Measurements from ENCODE around the gene ARSB.
"Not testable (repeated sequence)": the region's sequence is repeated elsewhere in the genome, so short reads cannot be mapped to it uniquely, and the experiment has no call there.

The ARSB gene

DNA sequence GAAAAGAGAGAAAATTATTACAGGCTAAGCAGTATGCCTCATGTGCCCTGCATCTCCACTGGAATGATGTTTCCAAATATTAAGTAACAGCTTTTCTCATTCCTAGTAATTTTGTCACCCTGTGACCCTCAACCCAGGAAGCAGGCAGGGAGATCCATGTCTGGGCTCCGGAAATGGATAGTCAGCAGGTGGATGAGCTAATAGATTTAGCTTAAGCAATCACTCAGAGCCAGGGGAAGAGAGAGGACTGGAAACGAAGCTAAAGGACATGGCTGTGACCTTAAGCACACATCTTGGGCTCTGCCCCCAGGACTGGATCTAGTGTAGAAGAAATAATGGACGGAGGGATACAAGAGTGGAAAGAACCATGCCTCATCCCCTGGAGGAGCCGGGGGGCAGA, 89.5 kb downstream of the ARSB start:
- no peak for DNase-seq

DNA sequence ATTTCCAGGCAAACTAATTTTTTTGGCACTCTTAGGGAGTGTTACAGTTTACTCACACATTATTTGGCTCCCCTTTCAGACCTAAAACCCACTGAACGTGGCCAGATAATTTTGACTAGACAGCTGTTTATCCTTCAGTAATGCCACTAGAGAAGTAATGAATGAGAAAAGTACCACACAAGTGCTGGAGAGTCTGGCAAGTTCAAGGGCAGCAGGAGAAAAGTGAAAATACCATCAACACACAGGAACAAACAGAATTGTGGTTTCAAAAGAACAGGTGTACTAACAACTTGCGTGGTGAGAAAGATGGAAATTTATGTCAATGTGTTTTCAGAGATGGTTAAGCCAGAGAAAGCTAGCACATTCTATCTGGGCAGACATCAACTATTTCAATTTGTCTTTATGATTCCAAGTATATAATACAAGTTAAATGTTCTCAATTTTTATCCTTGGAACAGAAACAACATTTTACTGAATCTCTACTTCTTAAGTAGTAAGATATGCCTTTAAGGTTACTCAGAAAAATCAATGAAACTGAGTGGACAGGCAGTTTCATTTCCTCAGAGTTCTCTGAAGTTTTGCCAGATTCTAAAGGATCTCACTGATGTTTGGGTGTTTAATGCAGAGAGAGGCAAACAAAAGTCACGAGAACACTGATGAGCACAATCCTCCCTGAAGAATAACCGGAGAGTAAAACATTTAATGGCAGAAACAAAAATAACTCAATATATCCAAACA, 91.0 kb downstream of the ARSB start:
- no peak for DNase-seq

DNA sequence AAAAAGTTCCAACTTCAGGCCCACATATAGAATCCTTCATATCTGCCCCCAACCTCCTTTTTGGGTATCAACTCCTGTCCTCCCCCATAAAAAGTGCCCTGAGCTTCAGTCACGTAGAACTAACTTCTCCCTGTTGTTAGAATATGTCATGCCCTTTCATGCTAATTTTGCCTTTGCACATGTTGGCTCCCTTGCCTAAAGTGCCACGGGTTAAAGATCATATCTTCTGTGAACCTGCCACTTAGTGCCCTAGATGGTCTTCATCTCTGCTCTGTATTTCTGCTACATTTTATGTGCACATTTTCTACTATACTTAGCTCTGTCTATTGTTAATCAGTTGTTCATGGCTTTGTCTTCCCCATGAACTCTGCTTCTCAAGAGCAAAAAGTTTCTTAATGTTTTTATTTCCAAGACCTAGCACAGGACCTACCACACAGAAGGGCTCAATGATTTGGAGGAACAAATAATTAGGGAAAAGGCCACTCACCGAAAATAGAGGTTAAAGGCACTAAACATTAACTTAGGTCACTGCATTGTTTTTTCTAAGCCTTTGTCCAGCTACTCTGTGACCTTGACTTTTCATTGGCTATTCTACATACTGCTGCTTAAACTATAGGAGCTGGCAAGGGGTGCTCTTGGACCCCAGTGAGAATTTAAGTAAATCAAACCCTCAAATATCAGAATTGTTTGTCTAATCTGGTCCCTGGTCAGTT, 94.3 kb downstream of the ARSB start:
- no peak for DNase-seq

DNA sequence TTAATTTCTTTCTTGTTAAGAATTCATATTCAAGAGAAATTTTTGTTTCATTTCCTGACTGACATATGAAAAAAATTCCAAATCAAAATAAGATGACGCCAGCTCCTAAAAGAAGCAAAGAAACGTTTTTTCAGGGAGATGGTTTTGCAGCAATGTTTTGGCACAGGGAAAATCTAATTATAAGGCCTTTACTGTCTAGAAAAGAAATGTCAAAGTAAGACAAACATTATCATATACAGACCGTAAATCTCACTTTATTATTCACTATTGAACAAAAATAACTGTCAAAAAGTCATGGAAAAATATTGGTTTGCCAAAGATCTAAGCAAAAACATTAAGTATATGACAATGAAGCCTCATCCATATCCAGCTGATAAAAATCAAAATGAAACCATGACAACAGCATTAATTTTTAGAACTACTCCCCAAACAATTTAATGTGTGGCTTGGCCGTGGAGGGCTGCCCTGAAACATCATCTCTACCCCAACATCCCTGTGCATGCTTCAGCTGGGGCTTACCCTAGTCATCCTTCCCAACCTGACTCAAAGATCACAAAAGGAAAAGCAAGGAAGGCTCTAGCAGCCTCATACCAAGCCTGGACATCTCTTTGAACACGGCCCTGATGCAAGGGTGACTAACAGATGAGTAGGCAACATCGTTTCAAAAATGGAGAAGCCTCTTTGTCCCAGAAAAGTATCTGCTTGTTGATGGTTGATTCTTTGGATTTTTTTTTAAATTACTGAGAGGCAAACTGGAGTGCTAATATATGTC, 95.6 kb downstream of the ARSB start:
- DNase-seq = no peak

DNA sequence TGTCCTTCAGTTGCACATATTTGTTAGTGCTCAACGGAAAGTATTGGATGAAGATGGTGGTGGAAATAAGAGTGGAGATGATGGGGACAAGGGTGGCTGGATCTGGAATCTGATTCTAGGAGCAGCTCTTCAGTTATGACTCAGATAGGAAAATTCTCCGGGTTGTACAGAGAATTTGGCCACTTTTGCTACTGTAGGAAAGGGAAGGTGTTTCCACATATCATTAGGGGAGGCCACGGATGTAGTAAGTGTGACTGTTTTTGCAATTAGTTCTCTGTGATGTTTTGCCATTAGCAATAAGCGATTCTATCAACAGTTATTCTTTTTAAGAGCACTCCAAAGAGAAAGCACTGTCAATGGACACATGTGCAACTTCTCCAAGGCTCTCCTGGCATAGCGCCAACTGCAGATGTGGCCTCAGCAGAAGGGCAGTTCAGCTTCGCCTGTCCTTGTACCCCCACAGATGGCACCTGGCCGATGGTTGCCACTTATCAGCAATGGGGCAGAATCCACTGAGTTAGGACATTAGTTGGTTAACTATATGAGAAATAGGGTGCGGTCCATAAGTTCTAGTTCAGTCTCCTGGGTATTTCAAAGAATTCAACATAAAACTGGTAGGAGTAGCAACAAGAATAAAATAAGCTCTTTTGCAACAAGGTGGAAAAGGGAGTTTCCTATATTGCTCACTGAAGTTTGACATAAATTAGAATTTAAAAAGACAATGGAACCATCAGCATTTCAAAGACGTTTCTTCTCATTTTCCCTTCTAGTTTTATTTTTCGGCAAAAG, 96.3 kb downstream of the ARSB start:
- no peak for DNase-seq

DNA sequence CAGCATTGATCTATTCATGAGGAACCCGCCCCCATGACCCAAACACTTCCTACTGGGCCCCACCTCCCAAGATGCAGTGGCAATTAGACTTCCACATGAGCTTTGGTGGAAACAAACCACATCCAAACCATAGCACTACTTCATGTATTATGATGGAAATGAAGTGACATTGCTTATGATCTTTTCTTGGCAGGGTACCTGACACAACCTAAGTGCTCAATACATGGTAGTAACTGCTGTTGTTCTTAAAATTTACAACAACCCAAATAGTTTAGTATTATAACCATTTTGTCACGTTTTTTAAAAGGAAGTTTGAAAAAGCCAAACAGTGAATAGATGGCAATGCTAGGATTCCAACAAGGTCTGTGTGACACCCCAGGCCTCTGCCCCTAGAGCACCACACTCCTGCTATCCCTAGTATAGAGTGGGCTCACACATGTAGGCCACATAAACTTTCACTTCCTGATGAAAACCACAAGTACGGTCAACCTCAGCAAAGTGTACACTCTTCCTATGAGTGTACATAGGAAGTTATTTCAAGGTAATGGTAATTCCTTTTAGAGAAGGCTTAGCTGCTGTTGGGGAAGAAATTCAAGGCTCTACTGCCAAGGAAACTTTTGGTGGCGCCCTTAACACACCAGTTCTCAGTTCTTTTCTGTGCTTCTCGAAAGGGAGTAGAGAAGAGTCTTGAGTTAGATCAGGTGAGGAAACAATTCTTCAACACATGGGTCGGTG, 97.6 kb downstream of the ARSB start:
- no peak for DNase-seq

DNA sequence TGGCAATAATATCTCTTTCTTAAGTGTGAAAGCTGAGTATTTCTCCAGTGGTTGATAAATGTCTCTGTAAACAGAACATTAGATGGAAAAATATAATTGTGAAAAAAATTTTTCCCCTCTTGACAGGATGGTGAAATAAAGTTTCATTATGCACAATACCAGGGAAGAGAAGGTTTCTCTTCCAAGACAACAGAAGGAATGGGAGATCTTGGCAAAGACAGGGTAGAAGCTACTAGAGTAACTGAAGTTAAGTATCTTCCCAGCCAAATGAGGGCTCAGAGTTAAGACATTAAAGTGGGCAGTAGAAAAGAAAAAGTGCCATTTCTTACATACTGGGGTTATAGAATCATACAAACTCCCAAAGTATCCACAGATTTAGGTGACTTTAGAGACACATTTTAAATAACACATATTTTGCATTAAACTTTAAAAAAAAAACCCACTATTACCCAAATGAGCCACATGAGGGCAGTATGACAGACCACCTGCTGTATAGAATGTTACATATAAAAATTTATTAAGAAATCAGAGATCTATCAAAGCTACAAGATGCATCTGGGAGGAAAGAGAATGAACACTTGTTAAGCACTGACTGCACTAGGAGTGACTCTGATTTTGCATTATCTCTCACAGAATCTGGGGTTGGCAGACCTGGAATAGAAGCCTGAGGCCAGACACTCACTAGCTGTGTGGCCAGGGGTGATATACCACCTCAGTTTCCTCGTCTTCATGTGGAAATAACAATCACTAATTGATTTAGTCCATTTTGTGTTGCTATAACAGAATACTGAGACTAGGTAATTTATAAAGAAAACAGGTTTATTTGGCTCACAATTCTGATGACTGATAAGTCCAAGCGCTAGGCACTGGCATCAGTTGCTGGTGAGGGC, 98.5 kb downstream of the ARSB start:
- DNase-seq = no peak

DNA sequence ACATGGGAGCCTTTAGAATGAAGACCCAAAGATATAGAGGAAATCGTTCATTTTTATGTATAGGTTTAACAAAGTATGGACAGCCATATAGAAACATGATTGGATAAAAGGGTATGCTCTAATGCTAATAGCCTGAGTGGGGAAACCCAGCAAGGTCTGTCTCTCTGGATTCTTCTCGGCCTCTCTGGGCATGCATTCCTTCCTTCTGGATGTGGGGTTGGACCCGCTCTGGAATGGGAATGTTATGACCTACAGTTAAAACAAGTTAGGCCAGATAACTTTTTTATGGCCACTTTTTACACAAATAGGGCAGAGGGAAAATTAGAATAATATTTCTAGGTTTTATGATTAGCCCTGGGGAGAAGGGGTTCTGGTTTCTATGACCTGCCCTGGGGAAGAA, 103.2 kb downstream of the ARSB start:
- no peak for DNase-seq

DNA sequence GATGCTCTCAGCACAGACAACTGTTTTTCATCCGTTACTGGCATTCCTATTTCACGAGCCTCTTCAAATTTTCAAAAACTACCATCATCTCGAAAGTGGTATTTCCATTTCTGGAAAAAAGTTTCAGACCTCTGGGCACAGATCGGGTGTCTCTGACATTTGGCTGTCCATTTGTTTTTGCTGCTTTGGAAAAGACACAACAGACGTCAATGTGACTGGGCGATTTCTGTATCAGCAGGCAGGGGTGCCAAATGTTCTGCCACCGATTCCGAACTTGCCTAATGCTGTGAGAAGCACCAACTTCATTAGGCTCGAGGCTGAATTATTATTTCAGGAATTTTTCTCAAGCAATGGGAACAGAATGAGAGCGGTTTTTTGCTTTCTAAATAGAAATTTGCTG, 105.6 kb downstream of the ARSB start:
- no peak for DNase-seq

DNA sequence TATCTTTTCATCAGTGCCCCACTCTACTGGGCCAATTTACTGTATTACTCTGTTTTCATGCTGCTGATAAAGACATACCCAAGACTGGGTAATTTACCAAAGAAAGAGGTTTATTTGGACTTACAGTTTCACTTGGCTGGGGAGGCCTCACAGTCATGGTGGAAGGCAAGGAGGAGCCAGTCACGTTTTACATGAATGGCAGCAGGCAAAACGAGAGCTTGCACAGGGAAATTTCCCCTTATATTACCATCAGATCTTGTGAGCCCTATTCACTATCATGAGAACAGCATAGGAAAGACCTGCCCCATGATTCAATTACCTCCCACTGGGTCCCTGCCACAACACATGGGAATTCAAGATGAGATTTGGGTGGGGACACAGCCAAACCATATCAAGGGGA, 119.0 kb downstream of the ARSB start:
- not testable (repeated sequence) for DNase-seq

DNA sequence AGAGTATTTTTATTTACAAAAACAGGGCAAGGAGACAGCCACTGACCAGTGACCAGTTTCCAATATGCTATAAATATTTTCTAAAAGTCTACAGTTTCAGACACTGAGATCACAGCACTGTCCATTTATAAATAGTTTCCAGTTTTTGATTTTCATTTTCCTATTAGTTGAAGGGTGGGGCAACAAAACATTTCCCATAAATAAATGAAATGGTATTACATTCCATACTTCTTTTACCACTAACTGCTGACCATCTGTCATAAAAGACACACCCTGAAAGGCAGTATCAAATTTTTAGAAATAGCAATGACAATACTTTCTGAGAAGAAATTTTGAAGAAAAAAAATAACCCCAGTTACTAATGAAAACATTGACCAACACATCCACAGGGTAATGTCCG, 126.7 kb downstream of the ARSB start:
- DNase-seq = no peak

DNA sequence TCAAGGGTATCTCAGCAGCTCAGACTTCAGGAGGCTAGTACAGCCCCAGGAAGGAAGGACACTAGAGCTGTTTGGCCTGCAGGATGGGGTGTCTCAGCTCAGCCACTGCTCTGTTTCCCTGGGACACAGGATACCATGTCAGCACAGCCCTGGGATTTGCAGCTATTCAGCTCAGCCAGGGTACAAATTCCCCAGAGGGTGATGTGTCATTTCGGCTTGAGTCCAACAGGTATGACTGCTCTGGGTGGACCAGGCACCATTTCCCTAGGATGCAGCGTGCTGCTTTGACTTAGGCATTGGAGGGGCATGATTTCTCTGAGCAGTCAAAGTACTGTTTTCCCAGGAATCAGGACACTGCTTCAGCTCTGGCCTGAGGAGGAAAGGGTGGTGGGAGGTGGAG, 130.1 kb downstream of the ARSB start:
- DNase-seq = no peak

DNA sequence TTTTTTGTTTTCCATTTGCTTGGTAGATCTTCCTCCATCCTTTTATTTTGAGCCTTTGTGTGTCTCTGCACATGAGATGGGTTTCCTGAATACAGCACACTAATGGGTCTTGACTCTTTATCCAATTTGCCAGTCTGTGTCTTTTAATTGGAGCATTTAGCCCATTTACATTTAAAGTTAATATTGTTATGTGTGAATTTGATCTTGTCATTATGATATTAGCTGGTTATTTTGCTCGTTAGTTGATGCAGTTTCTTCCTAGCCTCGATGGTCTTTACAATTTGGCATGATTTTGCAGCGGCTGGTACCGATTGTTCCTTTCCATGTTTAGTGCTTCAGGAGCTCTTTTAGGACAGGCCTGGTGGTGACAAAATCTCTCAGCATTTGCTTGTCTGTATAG, 133.2 kb downstream of the ARSB start:
- DNase-seq = not testable (repeated sequence)

DNA sequence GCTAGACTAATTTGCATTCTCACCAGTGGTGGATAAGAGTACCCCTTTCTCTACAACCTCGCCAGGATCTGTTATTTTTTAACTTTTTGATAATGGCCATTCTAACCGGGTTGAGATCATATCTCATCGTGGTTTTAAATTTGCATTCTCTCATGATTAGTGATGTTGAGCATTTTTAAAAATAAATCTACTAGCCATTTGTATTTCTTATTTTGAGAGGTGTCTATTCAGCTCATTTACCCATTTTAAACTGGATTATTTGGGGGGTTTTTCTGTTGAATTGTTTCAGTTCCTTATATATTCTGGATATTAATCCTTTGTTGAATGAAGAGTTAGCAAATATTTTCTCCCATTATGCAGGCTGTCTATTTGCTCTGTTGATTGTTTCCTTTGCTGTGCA, 139.6 kb downstream of the ARSB start:
- DNase-seq = no peak

DNA sequence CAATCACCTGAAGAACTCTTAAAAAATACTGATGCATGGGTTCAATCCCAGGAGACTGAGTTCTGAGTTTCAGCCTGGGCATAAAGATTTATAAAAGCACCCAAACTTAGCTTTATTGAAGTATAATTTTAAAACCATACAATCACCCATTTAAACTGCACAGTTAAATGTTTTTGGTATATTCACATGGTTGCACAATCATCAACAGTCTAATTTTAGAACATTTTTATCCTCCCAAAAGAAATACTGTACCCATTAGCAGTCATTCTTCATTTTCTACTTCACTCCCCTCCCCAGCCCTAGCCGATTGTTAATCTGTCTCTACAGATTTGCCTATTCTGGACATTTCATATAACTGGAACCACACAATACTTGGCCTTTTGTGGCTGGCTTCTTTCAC, 141.7 kb downstream of the ARSB start:
- no peak for DNase-seq

DNA sequence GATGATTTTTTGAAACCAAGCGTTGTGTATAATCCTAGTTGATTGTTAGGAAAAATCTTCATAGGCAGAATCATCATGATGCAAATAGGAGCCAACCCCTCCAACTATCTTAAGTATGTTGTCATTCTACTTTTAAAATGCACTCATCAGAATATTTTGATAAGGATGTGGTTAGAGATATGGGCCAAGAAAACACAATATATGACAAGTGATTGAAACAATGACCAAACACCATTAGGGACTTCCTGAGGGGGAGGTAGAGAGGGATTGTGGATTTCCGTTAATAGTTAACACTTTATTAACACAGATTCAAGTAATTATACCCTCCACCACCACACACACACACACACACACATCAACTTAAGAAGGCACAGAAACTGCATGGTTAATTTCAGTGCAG, 143.3 kb downstream of the ARSB start:
- DNase-seq = no peak

DNA sequence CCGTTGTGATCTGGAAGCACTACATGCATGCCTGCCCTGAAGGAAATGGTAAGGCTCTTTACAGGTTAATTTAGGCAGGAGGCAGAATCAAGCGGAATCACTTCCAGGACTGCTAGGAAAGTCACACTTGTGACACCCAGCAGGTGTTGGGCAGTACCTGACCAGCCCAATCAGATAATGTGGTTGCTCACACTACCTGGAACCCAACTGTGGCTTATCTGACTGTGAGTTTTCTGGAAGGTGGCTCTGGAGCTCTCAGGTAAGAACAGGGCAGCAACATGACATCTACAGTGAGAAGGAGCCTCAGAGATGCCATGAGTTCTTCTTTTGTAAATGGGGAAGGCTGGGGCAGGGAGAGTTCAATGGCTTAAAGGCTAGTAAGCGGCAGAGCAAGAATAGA, 146.4 kb downstream of the ARSB start:
- no peak for DNase-seq

DNA sequence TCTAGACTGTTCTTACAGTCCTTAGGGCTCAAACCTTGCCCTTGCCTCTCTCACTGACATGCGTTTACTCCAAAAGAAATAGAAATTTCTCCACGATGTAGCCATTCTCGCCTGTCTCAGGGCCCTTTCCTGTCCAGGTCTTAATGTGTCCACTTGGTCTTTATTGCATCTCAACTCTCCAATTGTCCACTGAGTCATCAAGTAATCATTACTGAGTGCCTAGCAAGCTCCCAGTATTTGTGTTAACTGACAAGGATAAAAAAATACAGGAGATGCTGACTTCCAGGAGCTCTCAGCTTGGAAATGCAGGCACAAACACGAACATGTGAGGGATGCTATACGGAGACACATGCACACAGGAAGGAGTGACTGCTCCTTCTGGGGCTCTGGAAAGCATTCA, 147.3 kb downstream of the ARSB start:
- DNase-seq = no peak

DNA sequence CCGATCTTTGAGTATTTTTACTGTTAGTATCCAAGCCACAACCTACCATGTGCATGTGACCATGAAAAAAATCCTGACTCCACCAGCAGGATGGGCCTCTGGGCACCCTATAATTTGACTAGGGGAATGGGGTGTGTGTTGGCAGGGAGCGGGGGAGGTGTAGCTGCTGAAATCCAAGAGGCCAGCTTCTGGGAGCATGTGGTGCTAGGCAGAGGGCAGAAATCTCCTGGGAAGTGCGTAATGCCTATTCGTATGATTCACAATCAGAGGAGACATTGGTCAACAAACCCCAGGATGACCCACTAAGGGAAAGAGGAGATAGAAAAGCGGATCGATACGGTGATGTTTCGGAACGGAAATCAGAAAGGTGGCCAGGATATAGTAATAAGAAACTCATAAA, 149.9 kb downstream of the ARSB start:
- DNase-seq = no peak

DNA sequence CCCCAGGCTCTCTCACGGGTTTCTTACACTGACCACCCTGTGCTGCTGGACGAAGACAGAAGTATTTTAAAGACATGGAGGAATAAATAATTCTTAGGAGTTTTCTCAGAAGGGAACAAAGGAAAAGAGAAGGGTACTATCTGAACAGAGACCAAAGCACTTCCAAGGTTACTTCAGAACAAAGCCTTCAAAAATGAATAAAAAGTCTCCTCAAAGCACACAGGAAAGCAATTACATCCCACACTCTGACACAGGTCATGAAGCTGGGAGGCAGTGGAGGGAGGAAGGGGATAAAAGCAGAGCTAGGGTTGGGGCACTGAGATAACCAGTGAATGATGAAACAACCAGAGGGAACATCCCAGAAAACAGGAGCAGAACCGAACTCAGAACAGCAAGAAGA, 151.8 kb downstream of the ARSB start:
- no peak for DNase-seq

DNA sequence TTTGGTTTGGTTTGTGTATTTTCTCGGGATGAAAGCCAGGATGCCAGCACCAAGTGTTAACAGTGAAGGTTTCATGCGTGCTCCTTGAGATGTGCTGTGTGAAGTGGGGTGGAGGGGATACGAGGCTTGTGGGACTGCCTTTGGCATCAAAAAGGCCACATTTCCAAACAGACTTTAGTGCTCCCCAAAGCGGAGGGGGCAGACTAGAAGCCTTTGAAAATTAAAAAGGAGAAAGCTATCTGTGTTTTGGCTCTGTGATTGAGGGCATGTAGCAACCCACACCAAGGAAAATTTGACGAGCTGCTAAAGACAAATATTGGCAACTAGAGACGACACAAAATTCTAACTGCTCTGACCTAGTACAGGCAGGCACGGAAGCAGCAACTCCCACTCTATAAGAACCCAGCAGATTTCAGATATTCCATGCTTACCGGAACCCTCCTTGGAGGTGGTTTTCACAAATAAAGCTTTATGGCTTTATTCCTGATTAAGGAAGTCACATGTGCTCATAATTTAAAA, 154.5 kb downstream of the ARSB start:
- DNase-seq = no peak

Data from stimulated activated CD4-positive, alpha-beta T cell treated with anti-CD3 and anti-CD28 coated beads, Interleukin-4, amount 100 ng/mL, for 4 hours (primary cell).